Endothelial cell of umbilical vein (primary cell): ENCODE results near the gene SUGP2.

ENCODE experiments used
- EZH2 ChIP-seq: IDR thresholded peaks from 2 replicates; pipeline ENCODE4 v1.6.1; 2012; ENCODE audit warnings: borderline replicate concordance, low read depth, mild to moderate bottlenecking, moderate library complexity, low read length, inconsistent platforms; ENCODE audit not compliant: severe bottlenecking
- FOS ChIP-seq: IDR thresholded peaks from 2 replicates; pipeline ENCODE4 v1.6.1; 2011; ENCODE audit warnings: mild to moderate bottlenecking, low read length, moderate library complexity, borderline replicate concordance; ENCODE audit not compliant: insufficient read depth
- GATA2 ChIP-seq: IDR thresholded peaks from 2 replicates; pipeline ENCODE4 v1.7.0; 2011; ENCODE audit warnings: low read depth, mild to moderate bottlenecking, moderate library complexity, mixed read lengths, low read length; ENCODE audit not compliant: insufficient read length, insufficient read depth
- JUN ChIP-seq: IDR thresholded peaks from 2 replicates; pipeline ENCODE4 v1.6.1; 2011; ENCODE audit warnings: borderline replicate concordance, low read depth; ENCODE audit not compliant: insufficient read length, insufficient read depth
- MYC ChIP-seq: IDR thresholded peaks from one replicate; pipeline ENCODE4 v1.6.1; 2011; ENCODE audit warnings: mild to moderate bottlenecking, low read depth, low read length
- POLR2A ChIP-seq: IDR thresholded peaks from 2 replicates; pipeline ENCODE4 v1.6.1; 2012; ENCODE audit warnings: low read depth, mild to moderate bottlenecking, control low read depth, low read length
- POLR2AphosphoS5 ChIP-seq: IDR thresholded peaks from 2 replicates; pipeline ENCODE4 v1.6.1; 2012; ENCODE audit warnings: low read depth, mild to moderate bottlenecking, control low read depth, low read length, moderate library complexity; ENCODE audit not compliant: insufficient read depth
- TF ChIP-seq, protein P1 (sequence below), 2 donors: IDR thresholded peaks; 1 replicate in 1 of 2; 2 replicates in 1 of 2; pipeline ENCODE4 v1.5.1; 2011; ENCODE audit warnings: low read length in 2 of 2, mild to moderate bottlenecking in 2 of 2, moderate library complexity in 2 of 2, control low read depth in 1 of 2, inconsistent platforms in 1 of 2, low read depth in 1 of 2; ENCODE audit not compliant: insufficient read depth in 1 of 2; ENCODE audit errors: extremely low read depth in 1 of 2
- TF ChIP-seq, protein P2 (sequence below): IDR thresholded peaks from 2 replicates; pipeline ENCODE4 v1.6.1; 2011; ENCODE audit not compliant: insufficient read depth, insufficient read length

- TF ChIP-seq POLR2A (no peak), EZH2 (no peak), POLR2AphosphoS5 (no peak), FOS (no peak), JUN (no peak), MYC (no peak), GATA2 (no peak)
- TF ChIP-seq, protein P1, sequence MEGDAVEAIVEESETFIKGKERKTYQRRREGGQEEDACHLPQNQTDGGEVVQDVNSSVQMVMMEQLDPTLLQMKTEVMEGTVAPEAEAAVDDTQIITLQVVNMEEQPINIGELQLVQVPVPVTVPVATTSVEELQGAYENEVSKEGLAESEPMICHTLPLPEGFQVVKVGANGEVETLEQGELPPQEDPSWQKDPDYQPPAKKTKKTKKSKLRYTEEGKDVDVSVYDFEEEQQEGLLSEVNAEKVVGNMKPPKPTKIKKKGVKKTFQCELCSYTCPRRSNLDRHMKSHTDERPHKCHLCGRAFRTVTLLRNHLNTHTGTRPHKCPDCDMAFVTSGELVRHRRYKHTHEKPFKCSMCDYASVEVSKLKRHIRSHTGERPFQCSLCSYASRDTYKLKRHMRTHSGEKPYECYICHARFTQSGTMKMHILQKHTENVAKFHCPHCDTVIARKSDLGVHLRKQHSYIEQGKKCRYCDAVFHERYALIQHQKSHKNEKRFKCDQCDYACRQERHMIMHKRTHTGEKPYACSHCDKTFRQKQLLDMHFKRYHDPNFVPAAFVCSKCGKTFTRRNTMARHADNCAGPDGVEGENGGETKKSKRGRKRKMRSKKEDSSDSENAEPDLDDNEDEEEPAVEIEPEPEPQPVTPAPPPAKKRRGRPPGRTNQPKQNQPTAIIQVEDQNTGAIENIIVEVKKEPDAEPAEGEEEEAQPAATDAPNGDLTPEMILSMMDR (IDR thresholded peaks at IDR 0.05; ENCODE audit: extremely low read depth in 1 of 2, insufficient read depth in 1 of 2, low read depth in 1 of 2, low read length in 2 of 2), result no peak
- TF ChIP-seq, protein P2, sequence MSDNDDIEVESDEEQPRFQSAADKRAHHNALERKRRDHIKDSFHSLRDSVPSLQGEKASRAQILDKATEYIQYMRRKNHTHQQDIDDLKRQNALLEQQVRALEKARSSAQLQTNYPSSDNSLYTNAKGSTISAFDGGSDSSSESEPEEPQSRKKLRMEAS, result no peak
Observed at GRCh38 chr19:19076476-19076875, 43.2 kb upstream of the SUGP2 start.
